HepG2 (cell line): Measurements from ENCODE around the gene PRKCE. TPM values are rescaled to one million over a fixed set of nuclear protein-coding genes. Genes with fewer than 3 reads are reported as not detected.

Experiments
- ATAC-seq: fragments of 200-7000 bp; cut with Tn5 transposase; 3 replicates; pipeline ENCODE4 v1.9.1; 2020; ENCODE audit warnings: mild to moderate bottlenecking, moderate library complexity
- BruUV-seq: library from RNA; stranded (reverse); fragments of 400-500 nt; replicated peaks from 2 replicates; lab custom pipeline; 2021; lab: Mats Ljungman, UMichigan
- CTCF ChIA-PET: fragments of 300-600 bp; formaldehyde crosslinking; extraction: SDS; loops from one replicate; lab custom pipeline; 2021; ENCODE audit warnings: low total read pairs, inconsistent platforms, low intra/inter-chr PET ratio; lab: Yijun Ruan, JAX
- POLR2A ChIA-PET: fragments of 350-600 bp; sonication (Branson Sonifier 250); formaldehyde crosslinking; loops from one replicate; lab custom pipeline; 2020; ENCODE audit warnings: antibody characterized with exemption, inconsistent platforms; lab: Yijun Ruan, JAX
- DNase-seq: peaks from one replicate; pipeline ENCODE4 v3.0.0-alpha.2; 2015; ENCODE audit warnings: low spot score
- FAIRE-seq: peaks from 3 replicates; lab custom pipeline; 2011; peaks lifted over from hg19 to GRCh38; lab: Jason Lieb, UNC
- H2AFZ ChIP-seq: one replicate; pipeline ENCODE4 v1.6.1; 2011; ENCODE audit warnings: low read length, inconsistent platforms
- H3K27ac ChIP-seq: fragments of 300-600 bp; 3 replicates; pipeline ENCODE4 v1.8.0; 2011; ENCODE audit warnings: mixed run types, mild to moderate bottlenecking, mixed read lengths, low read length, inconsistent platforms; ENCODE audit not compliant: insufficient read depth; ENCODE audit errors: extremely low read length
- H3K27me3 ChIP-seq, 2 experiments: fragments of 200-600 bp in 1 of 2; 2 replicates in 1 of 2; 3 replicates in 1 of 2; pipeline versions ENCODE4 v1.6.0 to v1.8.0; 2011; ENCODE audit warnings: low read length in 2 of 2, mild to moderate bottlenecking in 2 of 2, moderate library complexity in 2 of 2, inconsistent platforms in 1 of 2; ENCODE audit not compliant: insufficient read depth in 2 of 2, control insufficient read depth in 1 of 2
- H3K36me3 ChIP-seq, 2 experiments: fragments of 200-600 bp in 1 of 2; replicated peaks in 1 of 2; 2 replicates in 1 of 2; 3 replicates in 1 of 2; pipeline versions ENCODE4 v1.5.1 to v1.8.0; 2011; ENCODE audit warnings: low read length in 2 of 2, inconsistent platforms in 1 of 2; ENCODE audit not compliant: insufficient read depth in 2 of 2, control insufficient read depth in 1 of 2
- H3K4me1 ChIP-seq: 2 replicates; pipeline ENCODE4 v1.5.1; 2012; ENCODE audit warnings: low read length, inconsistent platforms; ENCODE audit not compliant: insufficient read depth
- H3K4me2 ChIP-seq: 2 replicates; pipeline ENCODE4 v1.6.0; 2011; ENCODE audit warnings: low read depth, low read length, inconsistent platforms
- H3K4me3 ChIP-seq, 3 experiments: fragments of 200-600 bp in 1 of 3; sonication (generic), shearing (Covaris generic) in 1 of 3; replicated peaks in 1 of 3; 2 replicates each; pipeline ENCODE4 v1.5.1; 2011 to 2016; ENCODE audit warnings: low read length in 3 of 3, inconsistent platforms in 2 of 3, low read depth in 2 of 3, mild to moderate bottlenecking in 2 of 3, control low read depth in 1 of 3, mixed read lengths in 1 of 3; ENCODE audit not compliant: insufficient read depth in 1 of 3
- H3K79me2 ChIP-seq: one replicate; pipeline ENCODE4 v1.6.1; 2011; ENCODE audit warnings: low read length, inconsistent platforms; ENCODE audit not compliant: insufficient read depth
- H3K9ac ChIP-seq: 2 replicates; pipeline ENCODE4 v1.6.0; 2011; ENCODE audit warnings: mild to moderate bottlenecking, low read depth, low read length, inconsistent platforms; ENCODE audit not compliant: insufficient read depth
- H3K9me3 ChIP-seq: 2 replicates; pipeline ENCODE4 v1.5.1; 2012; ENCODE audit warnings: mild to moderate bottlenecking, low read length
- H4K20me1 ChIP-seq: 2 replicates; pipeline ENCODE4 v1.6.0; 2011; ENCODE audit warnings: inconsistent platforms, mild to moderate bottlenecking, low read length, moderate library complexity; ENCODE audit not compliant: insufficient read depth
- ATF7-NPFF ChIP-seq: sonication (generic); formaldehyde crosslinking; IDR thresholded peaks from 2 replicates; pipeline ENCODE4 v1.8.1; 2023; ENCODE audit warnings: mild to moderate bottlenecking, low read depth, missing genetic modification reagents, moderate library complexity
- EED ChIP-seq: sonication (generic); formaldehyde crosslinking; IDR thresholded peaks from 2 replicates; pipeline ENCODE4 v1.5.0; 2020; ENCODE audit warnings: mild to moderate bottlenecking, missing genetic modification reagents
- FUBP1 ChIP-seq: sonication (generic); formaldehyde crosslinking; IDR thresholded peaks from 2 replicates; pipeline ENCODE4 v1.5.1; 2020; ENCODE audit warnings: missing genetic modification reagents, mild to moderate bottlenecking, borderline replicate concordance
- HBP1 ChIP-seq: IDR thresholded peaks from 2 replicates; pipeline ENCODE4 v1.6.1; 2016; ENCODE audit warnings: low read depth, control low read depth
- IRF9 ChIP-seq: sonication (generic); formaldehyde crosslinking; IDR thresholded peaks from 2 replicates; pipeline ENCODE4 v1.8.0; 2022; ENCODE audit warnings: missing genetic modification reagents, mild to moderate bottlenecking, borderline replicate concordance
- MIXL1 ChIP-seq: IDR thresholded peaks from 2 replicates; pipeline ENCODE4 v1.6.1; 2016
- RFX3 ChIP-seq: IDR thresholded peaks from 2 replicates; pipeline ENCODE4 v1.6.1; 2016; ENCODE audit warnings: missing biosample characterization, missing genetic modification reagents
- RFXAP ChIP-seq: sonication (generic); formaldehyde crosslinking; IDR thresholded peaks from 2 replicates; pipeline ENCODE4 v1.4.0; 2020; ENCODE audit warnings: missing genetic modification reagents, borderline replicate concordance
- ZNF574 ChIP-seq: sonication (generic); formaldehyde crosslinking; IDR thresholded peaks from 2 replicates; pipeline ENCODE4 v1.4.0; 2020; ENCODE audit warnings: missing genetic modification reagents
- ZSCAN20 ChIP-seq: sonication (generic); formaldehyde crosslinking; IDR thresholded peaks from 2 replicates; pipeline ENCODE4 v1.4.0; 2020; ENCODE audit warnings: missing genetic modification reagents, mild to moderate bottlenecking, borderline replicate concordance
- ZSCAN21 ChIP-seq: sonication (generic); formaldehyde crosslinking; IDR thresholded peaks from 2 replicates; pipeline ENCODE4 v1.8.0; 2022; ENCODE audit warnings: mild to moderate bottlenecking, missing genetic modification reagents, moderate library complexity, borderline replicate concordance
- WGBS: methylation state at CpG from one replicate; pipeline ENCODE4 v1.1.6; 2017; ENCODE audit warnings: low lambda C conversion rate; 5-methylcytosine and 5-hydroxymethylcytosine counted together
- in situ Hi-C: cut with HindIII; loops from 2 replicates; pipeline ENCODE4 v1.10.0; 2017; ENCODE audit warnings: low pct_unique_long_range_greater_than_20kb; ENCODE audit not compliant: extremely low pct_ligation_motif_present
- intact Hi-C: fragments of 100-400 bp; cut with micrococcal nuclease; formaldehyde crosslinking; loops from one replicate; pipeline ENCODE4 v1.10.0; 2022; ENCODE audit not compliant: unreplicated experiment
- polyA plus RNA-seq, 8 experiments: library from polyadenylated mRNA; depleted of rRNA in 3 of 8; stranded (reverse) in 7 of 8; unstranded in 1 of 8; fragments of >200 nt; fragmentation: Illumina TruSeq in 4 of 8; extraction: Trizol in 4 of 8; gene quantifications; 2 replicates each; pipeline versions ENCODE4 v1.2.1 to v1.2.3, GENCODE V29; 2011 to 2016; ENCODE audit warnings: low read depth in 4 of 8, missing spikeins in 1 of 8, mixed read lengths in 1 of 8; ENCODE audit not compliant: insufficient read depth in 1 of 8
- total RNA-seq, 5 experiments: library from RNA; depleted of rRNA; stranded (reverse); fragments of >200 nt; fragmentation: Illumina TruSeq; extraction: Trizol; gene quantifications; 2 replicates each; pipeline ENCODE4 v1.2.3, GENCODE V29; 2016; ENCODE audit warnings: low read depth in 1 of 5

The PRKCE gene
- total and polyA plus RNA-seq, 2 of the 13 experiments (the other 11 are each of a cell fraction or from before 2014, with no cell fraction given), result 1.0 to 3.9 TPM

GRCh38 chr2:46074501-46074900 lies 423.0 kb downstream of the PRKCE start:
- Histone ChIP-seq H3K36me3 (no peaks in the 10 kb centered on the region), H3K4me1 (no peaks in the 10 kb centered on the region; the same call in 1 of the 2 replicates), H4K20me1 (no peaks in the 10 kb centered on the region), H3K9me3 (no peaks in the 10 kb centered on the region), H2AFZ (no peak overlapping the region), H3K9ac (no peak overlapping the region), H3K27ac (no peak overlapping the region), H3K4me3 (no peak overlapping the region), H3K27me3 (no peaks in the 10 kb centered on the region), H3K4me2 (no peak overlapping the region), H3K79me2 (no peaks in the 10 kb centered on the region)
- FAIRE-seq (no peak), ATAC-seq (no peak), DNase-seq (no peak)
- no TSS peak for BruUV-seq
- POLR2A ChIA-PET, result no interaction called here
- intact Hi-C loops, result no loop called here
- CTCF ChIA-PET, result no interaction called here
- in situ Hi-C loops, result loop anchor here (10.0 kb wide), 1 partner anchor 280 kb away; no protein-coding TSS in a partner anchor
- TF ChIP-seq ATF7-NPFF (no peak), MIXL1 (CRISPR knock-in tag) (no peak), ZSCAN21 (CRISPR knock-in tag) (no peak)
- 72% methylated on average over 4 of the region's 4 CpGs for WGBS

- Histone ChIP-seq H3K36me3 (no peaks in the 10 kb centered on the region), H3K27me3 (no peaks in the 10 kb centered on the region), H3K4me2 (no peak overlapping the region), H4K20me1 (no peaks in the 10 kb centered on the region), H3K27ac (no peak overlapping the region), H3K79me2 (no peaks in the 10 kb centered on the region), H3K9me3 (no peaks in the 10 kb centered on the region), H3K4me1 (no peaks in the 10 kb centered on the region; the same call in 1 of the 2 replicates), H3K4me3 (no peak overlapping the region), H2AFZ (no peak overlapping the region), H3K9ac (no peak overlapping the region)
- POLR2A ChIA-PET, result no interaction called here
- in situ Hi-C loops (loop anchor here (10.0 kb wide), 1 partner anchor 279 kb away; no protein-coding TSS in a partner anchor), intact Hi-C loops (no loop called here)
- CTCF ChIA-PET, result no interaction called here
- DNase-seq, result no peak
- 75% methylated on average over 5 of the region's 5 CpGs for WGBS
- no TSS peak for BruUV-seq
- no peak for ATAC-seq
- FAIRE-seq, result no peak
- TF ChIP-seq RFX3 (CRISPR knock-in tag) (no peak), HBP1 (CRISPR knock-in tag) (no peak), FUBP1 (no peak), EED (CRISPR knock-in tag) (no peak), ZNF574 (CRISPR knock-in tag) (no peak), RFXAP (CRISPR knock-in tag) (no peak), ZSCAN20 (no peak), IRF9 (CRISPR knock-in tag) (no peak)
Measured at GRCh38 chr2:46075848-46076247, 424.4 kb downstream of the PRKCE start.
